NB4 (cell line): ENCODE results near the gene AGBL2.

Source experiments
- POLR2A ChIP-seq: IDR thresholded peaks from 2 replicates; pipeline ENCODE4 v1.6.1; 2011; ENCODE audit warnings: mild to moderate bottlenecking; ENCODE audit not compliant: insufficient read length; ENCODE audit errors: extremely low read depth
- TF ChIP-seq, protein P1 (sequence below): IDR thresholded peaks from one replicate; pipeline ENCODE4 v1.5.1; 2012; ENCODE audit warnings: low read depth, low read length
- TF ChIP-seq, protein P2 (sequence below): IDR thresholded peaks from 2 replicates; pipeline ENCODE4 v1.6.1; 2011; ENCODE audit warnings: low read depth, low read length

DNA sequence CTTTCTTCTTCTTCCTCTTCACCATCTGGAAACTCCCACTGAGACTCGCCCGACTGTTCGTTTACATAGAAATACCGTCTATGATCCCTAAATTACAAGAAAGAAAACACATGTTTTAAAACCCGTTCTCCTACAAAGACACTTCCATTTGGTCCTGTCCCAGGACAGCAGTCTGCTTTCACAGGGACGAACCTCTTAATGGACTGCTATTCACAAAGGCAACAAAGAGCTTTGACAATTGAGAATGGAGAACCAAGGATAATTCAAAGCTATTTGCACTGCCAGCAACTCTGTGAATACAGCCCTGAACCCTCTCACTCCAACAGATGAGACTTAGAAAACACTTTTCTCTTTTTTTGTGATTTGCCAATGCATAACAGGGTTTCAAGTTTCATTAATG is 16.3 kb upstream of the AGBL2 start:
- TF ChIP-seq, protein P1, sequence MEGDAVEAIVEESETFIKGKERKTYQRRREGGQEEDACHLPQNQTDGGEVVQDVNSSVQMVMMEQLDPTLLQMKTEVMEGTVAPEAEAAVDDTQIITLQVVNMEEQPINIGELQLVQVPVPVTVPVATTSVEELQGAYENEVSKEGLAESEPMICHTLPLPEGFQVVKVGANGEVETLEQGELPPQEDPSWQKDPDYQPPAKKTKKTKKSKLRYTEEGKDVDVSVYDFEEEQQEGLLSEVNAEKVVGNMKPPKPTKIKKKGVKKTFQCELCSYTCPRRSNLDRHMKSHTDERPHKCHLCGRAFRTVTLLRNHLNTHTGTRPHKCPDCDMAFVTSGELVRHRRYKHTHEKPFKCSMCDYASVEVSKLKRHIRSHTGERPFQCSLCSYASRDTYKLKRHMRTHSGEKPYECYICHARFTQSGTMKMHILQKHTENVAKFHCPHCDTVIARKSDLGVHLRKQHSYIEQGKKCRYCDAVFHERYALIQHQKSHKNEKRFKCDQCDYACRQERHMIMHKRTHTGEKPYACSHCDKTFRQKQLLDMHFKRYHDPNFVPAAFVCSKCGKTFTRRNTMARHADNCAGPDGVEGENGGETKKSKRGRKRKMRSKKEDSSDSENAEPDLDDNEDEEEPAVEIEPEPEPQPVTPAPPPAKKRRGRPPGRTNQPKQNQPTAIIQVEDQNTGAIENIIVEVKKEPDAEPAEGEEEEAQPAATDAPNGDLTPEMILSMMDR: no peak
- no peak for TF ChIP-seq POLR2A
- TF ChIP-seq, protein P2, sequence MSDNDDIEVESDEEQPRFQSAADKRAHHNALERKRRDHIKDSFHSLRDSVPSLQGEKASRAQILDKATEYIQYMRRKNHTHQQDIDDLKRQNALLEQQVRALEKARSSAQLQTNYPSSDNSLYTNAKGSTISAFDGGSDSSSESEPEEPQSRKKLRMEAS: no peak
